HG02981 (cell line): ENCODE measurements around the gene ZFTA.
A peak's percentile ranks its signal among the peaks of the same experiment; 100 is the strongest.
"Not testable (repeated sequence)": the region's sequence is repeated elsewhere in the genome, so short reads cannot be mapped to it uniquely, and the experiment has no call there.

Experiments
- ATAC-seq: cut with Tn5 transposase; IDR thresholded peaks from one replicate; pipeline ENCODE4 v1.9.1; 2021; ENCODE audit warnings: mild to moderate bottlenecking, moderate library complexity; ENCODE audit not compliant: unreplicated experiment

Gene ZFTA

GRCh38 chr11:63779039-63779438, 10.5 kb upstream of the ZFTA start:
- no peak for ATAC-seq

DNA sequence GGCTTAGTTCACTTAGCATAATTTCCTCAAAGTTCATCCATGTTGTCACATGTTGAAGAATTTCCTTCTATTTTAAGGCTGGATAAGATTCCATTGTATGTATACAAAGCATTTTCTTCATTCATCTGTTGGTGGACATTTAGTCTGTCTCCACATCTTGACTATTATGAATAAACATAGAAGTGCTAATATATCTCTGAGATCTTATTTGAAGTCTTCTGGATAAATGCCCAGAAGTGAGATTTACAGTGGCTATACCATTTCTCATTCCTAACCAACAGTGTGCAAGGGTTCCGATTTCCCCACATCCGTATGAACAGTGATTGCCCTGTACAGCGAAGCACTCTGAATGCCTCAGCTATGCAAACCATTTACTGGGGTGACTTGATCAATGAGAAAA, 6.6 kb upstream of the ZFTA start:
- ATAC-seq, result no peak

DNA sequence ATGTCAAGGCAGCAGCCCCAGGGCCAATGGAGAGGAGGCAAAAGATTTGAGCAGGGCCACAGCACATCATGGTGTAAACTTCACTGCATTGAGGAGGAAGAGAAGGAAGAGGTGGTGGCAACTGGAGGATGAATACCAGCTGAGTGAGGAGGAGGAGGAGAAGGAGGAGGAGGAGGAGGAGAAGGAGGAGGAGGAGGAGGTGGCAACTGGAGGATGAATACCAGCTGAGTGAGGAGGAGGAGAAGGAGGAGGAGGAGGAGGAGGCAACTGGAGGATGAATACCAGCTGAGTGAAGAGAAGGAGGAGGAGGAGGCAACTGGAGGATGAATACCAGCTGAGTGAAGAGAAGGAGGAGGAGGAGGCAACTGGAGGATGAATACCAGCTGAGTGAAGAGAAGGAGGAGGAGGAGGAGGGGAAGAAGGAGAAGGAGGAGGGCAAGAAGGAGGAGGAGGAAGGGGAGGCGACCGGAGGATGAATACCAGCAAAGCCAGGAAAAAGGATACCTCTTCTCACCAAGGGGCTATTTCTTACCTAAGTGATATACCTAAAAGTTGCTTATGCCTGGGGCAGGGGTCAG, 3.3 kb upstream of the ZFTA start:
- not testable (repeated sequence) for ATAC-seq

DNA sequence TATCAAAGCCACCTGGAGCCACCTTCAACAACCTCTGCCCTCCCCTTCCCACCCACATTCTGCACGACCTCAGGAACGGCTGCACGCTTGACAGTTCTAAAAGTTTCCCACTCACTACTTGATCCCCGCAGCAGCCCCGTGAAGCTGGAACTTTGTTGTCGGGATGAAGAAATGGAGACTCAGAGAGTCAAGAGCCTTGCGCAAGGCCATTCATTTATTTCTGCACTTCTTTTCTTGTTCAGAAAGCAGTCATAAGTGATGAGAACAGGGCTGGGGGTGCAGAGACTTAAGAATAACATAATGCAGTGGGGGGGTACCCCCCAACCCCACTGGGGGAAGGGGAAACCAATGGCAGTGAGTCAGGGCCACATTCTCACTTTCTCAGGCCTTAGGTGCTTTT, 2.2 kb upstream of the ZFTA start:
- no peak for ATAC-seq

DNA sequence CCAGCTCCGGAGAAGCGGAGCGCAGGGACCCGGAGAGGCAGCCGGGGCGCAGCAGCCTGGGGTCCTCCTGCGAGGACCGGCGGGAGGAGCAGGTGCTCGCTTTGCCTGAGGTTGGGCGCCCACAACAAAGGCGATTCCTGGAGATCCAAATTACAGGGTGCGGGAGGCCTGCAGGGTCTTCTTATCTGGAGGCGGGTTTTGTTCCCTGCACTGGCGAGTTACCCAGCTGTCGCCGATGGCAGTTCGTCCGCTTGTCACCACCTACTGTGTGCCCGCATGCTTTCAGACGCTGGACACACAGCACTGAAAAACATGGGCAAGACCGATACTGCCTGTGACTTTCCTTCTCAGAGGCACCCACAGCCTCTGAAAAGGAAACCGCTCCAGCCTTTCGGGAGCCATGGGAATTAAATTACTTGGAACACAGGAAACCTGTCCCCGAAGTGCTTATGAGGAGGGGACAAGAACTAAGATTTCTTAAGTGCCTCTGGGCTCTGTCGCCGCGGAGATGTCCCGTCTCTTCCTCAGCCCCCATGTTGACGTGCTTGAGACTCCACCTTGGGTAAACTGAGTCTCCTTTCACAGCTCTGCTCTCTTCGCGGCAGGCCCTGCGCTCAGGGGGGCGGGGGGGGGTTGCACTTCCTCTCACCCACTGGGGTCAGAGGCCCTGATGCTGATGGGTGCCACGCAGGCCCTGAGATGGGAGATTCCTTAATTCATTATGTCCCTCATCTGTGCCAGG, 1.3 kb upstream of the ZFTA start:
- ATAC-seq, result no peak

GRCh38 chr11:63769042-63769713, 603 bp upstream of the ZFTA start:
- ATAC-seq, result peak; percentile 29

GRCh38 chr11:63767565-63768236, 874 bp downstream of the ZFTA start:
- ATAC-seq, result no peak

- no peak for ATAC-seq
These were observed 1.4 kb downstream of the ZFTA start for GRCh38 chr11:63767267-63767564.

GRCh38 chr11:63766531-63767235, 1.9 kb downstream of the ZFTA start:
- no peak for ATAC-seq

- ATAC-seq, result no peak
These were observed 2.8 kb downstream of the ZFTA start for GRCh38 chr11:63765688-63766241.

GRCh38 chr11:63764679-63765647, 3.6 kb downstream of the ZFTA start:
- ATAC-seq, result no peak

GRCh38 chr11:63764340-63764678, 4.3 kb downstream of the ZFTA start:
- ATAC-seq, result no peak

GRCh38 chr11:63763496-63764339, 4.9 kb downstream of the ZFTA start:
- no peak for ATAC-seq

DNA sequence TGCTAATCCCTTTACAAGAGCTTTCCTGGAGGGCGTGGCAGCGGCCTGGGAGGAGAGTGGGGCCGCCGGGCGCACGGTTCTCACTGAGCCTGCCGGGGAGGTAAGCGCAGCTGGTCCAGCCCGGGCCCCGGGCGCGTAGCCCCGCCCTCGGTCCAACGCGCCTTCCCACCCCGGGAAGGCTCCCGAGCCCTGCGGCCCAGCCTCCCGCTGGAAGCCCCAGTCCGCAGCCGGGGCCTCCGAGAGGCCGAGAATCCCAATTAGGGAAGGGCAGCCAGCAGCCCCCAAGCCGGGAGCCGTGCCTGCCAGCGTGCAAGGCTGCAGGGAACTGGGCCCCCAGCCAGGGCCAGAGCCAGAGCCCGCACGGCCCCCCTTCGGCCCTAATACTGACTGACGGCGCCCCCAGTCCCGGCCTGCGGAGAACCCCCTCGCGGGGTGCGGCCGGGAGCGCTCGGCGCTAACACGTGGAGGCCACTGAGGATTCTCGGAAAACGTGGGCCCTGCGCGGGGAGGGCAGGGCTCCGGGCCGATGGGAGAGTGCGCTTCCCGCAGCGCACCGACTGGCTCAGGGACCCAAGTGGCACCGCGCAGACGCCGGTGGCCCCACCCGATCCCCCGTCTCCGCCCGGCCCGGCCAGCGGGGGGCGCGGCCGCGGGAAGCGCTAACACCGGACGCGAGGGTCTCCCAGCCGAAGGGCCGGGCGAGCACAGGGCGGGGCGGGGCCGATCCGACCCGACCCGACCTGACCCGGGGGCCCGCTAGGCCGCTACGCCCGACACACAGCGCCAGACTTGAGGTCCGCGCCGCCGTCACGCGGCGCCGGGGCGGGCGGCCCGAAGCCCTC, 5.7 kb downstream of the ZFTA start:
- no peak for ATAC-seq

- no peak for ATAC-seq
These were observed 6.5 kb downstream of the ZFTA start for GRCh38 chr11:63761931-63762653.

DNA sequence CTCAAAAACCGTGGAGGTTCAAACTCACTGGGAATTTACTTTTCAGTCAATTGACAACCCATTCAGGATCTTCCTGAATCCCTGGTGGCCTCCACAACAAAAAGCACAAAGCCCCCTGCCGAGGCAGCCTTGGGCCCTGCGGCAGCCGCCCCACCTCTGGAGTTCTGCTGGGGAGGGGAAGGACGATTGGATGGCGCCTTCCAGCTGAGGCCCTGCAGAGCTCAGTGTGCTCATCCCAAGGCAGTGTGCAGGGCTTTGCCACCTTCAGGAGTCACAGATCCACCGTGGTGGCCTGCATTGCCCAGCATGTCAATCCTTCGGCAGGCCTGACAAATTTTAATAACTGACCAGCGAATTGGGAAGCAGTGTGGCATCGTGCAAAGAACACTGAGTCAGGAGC, 7.4 kb downstream of the ZFTA start:
- ATAC-seq, result no peak

- no peak for ATAC-seq
These were observed 8.0 kb downstream of the ZFTA start for GRCh38 chr11:63760487-63761079.
